ENCODE measurements around the gene RAPGEF3. TPM values are rescaled to one million over a fixed set of nuclear protein-coding genes. Genes with fewer than 3 reads are reported as not detected.
A peak's percentile ranks its signal among the peaks of the same experiment; 100 is the strongest.

The RAPGEF3 gene
- total and polyA plus RNA-seq, 8 donors = 10.8 to 28.9 (median 16.5) TPM

GRCh38 chr12:47786662-47787280 is 28.1 kb upstream of the RAPGEF3 start:
- intact Hi-C loops (cut with DNase I) = no loop called here
- DNase-seq (peak in 1 of 4 donors; percentile 58), ATAC-seq (no peak)
- Histone ChIP-seq H3K27ac (no peak overlapping the region), H3K27me3 (no peaks in the 10 kb centered on the region), H3K4me3 (no peak overlapping the region), H3K9me3 (no peaks in the 10 kb centered on the region), H3K36me3 (peaks cover 0 to 100% of the 10 kb centered on the region in 2 donors), H3K4me1 (no peaks in the 10 kb centered on the region)
- TF ChIP-seq, protein P1, sequence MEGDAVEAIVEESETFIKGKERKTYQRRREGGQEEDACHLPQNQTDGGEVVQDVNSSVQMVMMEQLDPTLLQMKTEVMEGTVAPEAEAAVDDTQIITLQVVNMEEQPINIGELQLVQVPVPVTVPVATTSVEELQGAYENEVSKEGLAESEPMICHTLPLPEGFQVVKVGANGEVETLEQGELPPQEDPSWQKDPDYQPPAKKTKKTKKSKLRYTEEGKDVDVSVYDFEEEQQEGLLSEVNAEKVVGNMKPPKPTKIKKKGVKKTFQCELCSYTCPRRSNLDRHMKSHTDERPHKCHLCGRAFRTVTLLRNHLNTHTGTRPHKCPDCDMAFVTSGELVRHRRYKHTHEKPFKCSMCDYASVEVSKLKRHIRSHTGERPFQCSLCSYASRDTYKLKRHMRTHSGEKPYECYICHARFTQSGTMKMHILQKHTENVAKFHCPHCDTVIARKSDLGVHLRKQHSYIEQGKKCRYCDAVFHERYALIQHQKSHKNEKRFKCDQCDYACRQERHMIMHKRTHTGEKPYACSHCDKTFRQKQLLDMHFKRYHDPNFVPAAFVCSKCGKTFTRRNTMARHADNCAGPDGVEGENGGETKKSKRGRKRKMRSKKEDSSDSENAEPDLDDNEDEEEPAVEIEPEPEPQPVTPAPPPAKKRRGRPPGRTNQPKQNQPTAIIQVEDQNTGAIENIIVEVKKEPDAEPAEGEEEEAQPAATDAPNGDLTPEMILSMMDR (IDR thresholded peaks at IDR 0.05) = no peak

DNA sequence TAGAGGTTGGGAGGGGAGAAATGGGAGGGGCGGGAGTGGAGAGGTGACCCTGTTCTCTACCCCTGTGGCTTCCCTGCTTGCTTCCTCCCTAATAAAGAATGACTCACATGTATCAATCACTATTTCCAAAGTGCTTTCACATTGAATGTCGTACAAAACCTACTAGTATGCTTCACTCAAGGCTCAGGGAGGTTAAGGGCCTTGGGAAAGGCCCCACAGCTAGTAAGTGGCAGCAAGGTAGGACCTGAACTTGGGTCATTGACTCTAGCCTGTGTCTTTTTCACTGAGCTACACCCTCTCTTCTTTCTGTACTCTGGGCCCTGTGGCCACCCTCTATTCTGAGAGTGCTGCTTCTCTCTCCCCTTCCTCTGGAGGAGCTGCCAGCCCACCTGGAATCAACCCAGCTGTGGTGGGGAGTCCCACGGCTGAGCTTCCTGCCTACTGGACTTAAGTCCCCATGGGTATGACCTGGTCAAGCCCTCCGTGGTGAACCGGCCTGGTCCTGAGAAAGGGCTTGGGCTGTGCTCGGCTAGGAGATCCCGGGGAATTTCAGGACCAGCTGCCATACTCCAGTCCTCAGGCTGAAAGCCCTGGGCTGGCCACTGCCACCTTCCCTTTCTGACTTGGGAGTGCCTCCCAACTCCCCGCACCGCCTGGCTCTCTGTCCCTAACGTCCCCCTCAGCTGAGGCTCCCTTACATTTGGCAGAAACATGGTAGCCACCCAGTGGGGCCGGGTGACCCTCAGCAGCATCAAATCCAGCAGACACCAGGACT is 27.4 kb upstream of the RAPGEF3 start:
- Histone ChIP-seq H3K4me1 (no peaks in the 10 kb centered on the region), H3K9me3 (no peaks in the 10 kb centered on the region), H3K4me3 (no peak overlapping the region), H3K27ac (peak overlapping the region in 1 of 2 donors; percentile 8), H3K27me3 (no peaks in the 10 kb centered on the region), H3K36me3 (peaks cover 0 to 100% of the 10 kb centered on the region in 2 donors)
- ATAC-seq = no peak
- peak in 1 of 4 donors; percentile 55 for DNase-seq
- TF ChIP-seq, protein P1 (IDR thresholded peaks at IDR 0.05) = no peak
- intact Hi-C loops (cut with DNase I) = no loop called here

GRCh38 chr12:47785036-47785886 is 26.6 kb upstream of the RAPGEF3 start:
- TF ChIP-seq, protein P1 (IDR thresholded peaks at IDR 0.05) = no peak
- intact Hi-C loops (cut with DNase I) = no loop called here
- DNase-seq (peak in 1 of 4 donors; percentile 45), ATAC-seq (no peak)
- Histone ChIP-seq H3K4me3 (no peak overlapping the region), H3K27ac (peak overlapping the region in 1 of 2 donors; percentile 8), H3K27me3 (no peaks in the 10 kb centered on the region), H3K36me3 (peaks cover 0 to 97% of the 10 kb centered on the region in 2 donors), H3K9me3 (no peaks in the 10 kb centered on the region), H3K4me1 (no peaks in the 10 kb centered on the region)

GRCh38 chr12:47783821-47784819 is 25.4 kb upstream of the RAPGEF3 start:
- DNase-seq (peak in 1 of 4 donors; percentile 57), ATAC-seq (no peak)
- peaks cover 0 to 86% of the 10 kb centered on the region in 2 donors for H3K36me3 ChIP-seq
- no peaks in the 10 kb centered on the region for H3K27me3 ChIP-seq
- peaks cover 0 to 5% of the 10 kb centered on the region in 2 donors for H3K4me1 ChIP-seq
- no peaks in the 10 kb centered on the region for H3K9me3 ChIP-seq
- H3K27ac ChIP-seq = no peak overlapping the region
- intact Hi-C loops (cut with DNase I) = no loop called here
- no peak overlapping the region for H3K4me3 ChIP-seq
- TF ChIP-seq, protein P1 (IDR thresholded peaks at IDR 0.05) = no peak
